Urothelium cell line (cell line): ENCODE results near the gene DAZ4.
"Not testable (repeated sequence)": the region's sequence is repeated elsewhere in the genome, so short reads cannot be mapped to it uniquely, and the experiment has no call there.

Source experiments
- DNase-seq: peaks from one replicate; pipeline ENCODE4 v3.0.0; 2011; ENCODE audit warnings: low spot score, mixed read lengths
- FAIRE-seq: peaks from 2 replicates; lab custom pipeline; 2011; peaks lifted over from hg19 to GRCh38; lab: Jason Lieb, UNC

The DAZ4 gene

GRCh38 chrY:24833619-24834018, at the start of gene DAZ4:
Gene DAZ4 (plus strand): TSS chrY:24833919. CDS start chrY:24834127, 208 bp downstream.
- FAIRE-seq, DNase-seq: not testable (repeated sequence)

- not testable (repeated sequence) for DNase-seq, FAIRE-seq
These were observed 20.4 kb upstream of the DAZ4 start, which contains the start of gene DAZ3 for GRCh38 chrY:24813293-24813692. Gene DAZ3 (minus strand): TSS chrY:24813393. CDS start chrY:24813185, 208 bp downstream.

- not testable (repeated sequence) for FAIRE-seq, DNase-seq
These were observed 11.9 kb upstream of the DAZ4 start for GRCh38 chrY:24821836-24822235.

GRCh38 chrY:24824184-24824879, 9.4 kb upstream of the DAZ4 start:
- FAIRE-seq, DNase-seq: not testable (repeated sequence)

GRCh38 chrY:24825069-24825468, 8.7 kb upstream of the DAZ4 start:
- not testable (repeated sequence) for DNase-seq, FAIRE-seq
